Measurements from ENCODE around the gene CDH19.

The CDH19 gene

GRCh38 chr18:66603941-66604627 lies at the start of gene CDH19:
Gene CDH19, minus strand, starts transcription at chr18:66604090. Its CDS starts 31,886 bp downstream, at chr18:66572204.
- H3K36me3 ChIP-seq (ENCODE audit: control insufficient read depth, low read length), result no peaks in the 10 kb centered on the region
- H3F3A ChIP-seq (ENCODE audit: control insufficient read depth, insufficient read depth), result no peaks in the 10 kb centered on the region
- H3K27ac ChIP-seq (ENCODE audit: low read depth, low read length), result no peak within 1 kb of the TSS
- H3K4me1 ChIP-seq (ENCODE audit: control insufficient read depth, low read length), result no peaks in the 10 kb centered on the region
- H3K4me3 ChIP-seq (ENCODE audit: low read length), result no peak within 1 kb of the TSS
- no peaks in the 10 kb centered on the region for H3K9me2 ChIP-seq (replicated peaks; ENCODE audit: control insufficient read depth, low read length)
- H3K4me2 ChIP-seq (ENCODE audit: low read length), result no peak within 1 kb of the TSS
- no peaks in the 10 kb centered on the region for H4K20me1 ChIP-seq (ENCODE audit: control insufficient read depth, insufficient read depth, low read depth, low read length)
- no peaks in the 10 kb centered on the region for H3K79me2 ChIP-seq (ENCODE audit: control insufficient read depth, low read length)
- no peaks in the 10 kb centered on the region for H3K27me3 ChIP-seq (ENCODE audit: control insufficient read depth, low read length)
- no peak for TF ChIP-seq CTCF (IDR thresholded peaks at IDR 0.05; ENCODE audit: low read depth, low read length, poor library complexity, severe bottlenecking)
- no peak for TF ChIP-seq EZH2phosphoT487 (IDR thresholded peaks at IDR 0.05; ENCODE audit: borderline replicate concordance, low read length)
- H3K9me3 ChIP-seq (ENCODE audit: control insufficient read depth, insufficient read depth, low read length), result no peaks in the 10 kb centered on the region

DNA sequence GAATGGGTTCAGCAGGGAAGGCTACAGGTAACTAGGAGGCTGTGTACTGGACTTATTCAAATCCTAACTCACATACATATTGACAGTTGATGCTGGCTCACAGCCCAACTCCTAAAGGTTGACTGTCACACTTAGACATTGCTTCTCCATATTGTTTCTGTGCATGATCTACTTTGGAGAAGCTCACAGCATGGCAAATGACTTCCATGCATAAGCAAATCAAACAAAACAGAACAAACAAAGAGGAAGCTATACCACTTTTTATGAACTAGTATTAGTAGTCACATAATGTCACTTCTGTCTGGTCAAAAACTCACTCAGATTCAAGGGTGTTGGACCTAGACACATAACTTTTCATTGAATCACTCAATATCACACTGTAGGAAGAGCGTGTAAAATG lies 43.8 kb upstream of the CDH19 start:
- no peaks in the 10 kb centered on the region for H3K4me1 ChIP-seq (ENCODE audit: control insufficient read depth, low read length)
- H3K4me2 ChIP-seq (ENCODE audit: low read length), result no peak overlapping the region
- H3F3A ChIP-seq (ENCODE audit: control insufficient read depth, insufficient read depth), result no peaks in the 10 kb centered on the region
- no peaks in the 10 kb centered on the region for H3K9me2 ChIP-seq (replicated peaks; ENCODE audit: control insufficient read depth, low read length)
- H3K36me3 ChIP-seq (ENCODE audit: control insufficient read depth, low read length), result no peaks in the 10 kb centered on the region
- no peaks in the 10 kb centered on the region for H3K27me3 ChIP-seq (ENCODE audit: control insufficient read depth, low read length)
- no peak overlapping the region for H3K4me3 ChIP-seq (ENCODE audit: low read length)
- no peaks in the 10 kb centered on the region for H4K20me1 ChIP-seq (ENCODE audit: control insufficient read depth, insufficient read depth, low read depth, low read length)
- no peak overlapping the region for H3K27ac ChIP-seq (ENCODE audit: low read depth, low read length)
- no peak for TF ChIP-seq CTCF (IDR thresholded peaks at IDR 0.05; ENCODE audit: low read depth, low read length, poor library complexity, severe bottlenecking)
- H3K9me3 ChIP-seq (ENCODE audit: control insufficient read depth, insufficient read depth, low read length), result no peaks in the 10 kb centered on the region
- H3K79me2 ChIP-seq (ENCODE audit: control insufficient read depth, low read length), result no peaks in the 10 kb centered on the region

DNA sequence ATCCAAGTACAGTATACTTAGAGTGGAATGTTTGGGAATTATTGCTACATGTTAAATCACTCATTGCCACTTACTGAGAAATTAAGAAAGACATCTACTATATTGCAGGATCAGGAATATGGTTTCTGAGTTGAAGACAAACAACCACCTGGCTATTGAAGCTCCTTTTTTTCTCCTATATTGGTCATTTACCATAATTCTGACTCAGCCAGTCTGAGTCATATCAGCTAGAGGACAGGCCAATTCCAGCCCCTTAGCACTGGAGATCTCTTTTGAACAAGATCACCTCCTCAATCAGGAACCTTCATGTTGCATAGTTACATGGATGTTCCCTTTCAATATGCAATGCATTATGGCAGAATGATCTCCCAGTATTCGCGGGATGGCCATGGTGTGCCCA lies 42.7 kb upstream of the CDH19 start:
- H3K27ac ChIP-seq (ENCODE audit: low read depth, low read length), result no peak overlapping the region
- no peaks in the 10 kb centered on the region for H3K9me2 ChIP-seq (replicated peaks; ENCODE audit: control insufficient read depth, low read length)
- no peaks in the 10 kb centered on the region for H4K20me1 ChIP-seq (ENCODE audit: control insufficient read depth, insufficient read depth, low read depth, low read length)
- H3K4me1 ChIP-seq (ENCODE audit: control insufficient read depth, low read length), result no peaks in the 10 kb centered on the region
- TF ChIP-seq EZH2phosphoT487 (IDR thresholded peaks at IDR 0.05; ENCODE audit: borderline replicate concordance, low read length) (no peak), CTCF (IDR thresholded peaks at IDR 0.05; ENCODE audit: low read depth, low read length, poor library complexity, severe bottlenecking) (no peak)
- H3K79me2 ChIP-seq (ENCODE audit: control insufficient read depth, low read length), result no peaks in the 10 kb centered on the region
- no peak overlapping the region for H3K4me3 ChIP-seq (ENCODE audit: low read length)
- H3F3A ChIP-seq (ENCODE audit: control insufficient read depth, insufficient read depth), result no peaks in the 10 kb centered on the region
- H3K27me3 ChIP-seq (ENCODE audit: control insufficient read depth, low read length), result no peaks in the 10 kb centered on the region
- H3K36me3 ChIP-seq (ENCODE audit: control insufficient read depth, low read length), result no peaks in the 10 kb centered on the region
- H3K4me2 ChIP-seq (ENCODE audit: low read length), result no peak overlapping the region
- H3K9me3 ChIP-seq (ENCODE audit: control insufficient read depth, insufficient read depth, low read length), result no peaks in the 10 kb centered on the region
